Measurements from ENCODE around the gene RAB30.

Gene RAB30, protein sequence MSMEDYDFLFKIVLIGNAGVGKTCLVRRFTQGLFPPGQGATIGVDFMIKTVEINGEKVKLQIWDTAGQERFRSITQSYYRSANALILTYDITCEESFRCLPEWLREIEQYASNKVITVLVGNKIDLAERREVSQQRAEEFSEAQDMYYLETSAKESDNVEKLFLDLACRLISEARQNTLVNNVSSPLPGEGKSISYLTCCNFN

DNA sequence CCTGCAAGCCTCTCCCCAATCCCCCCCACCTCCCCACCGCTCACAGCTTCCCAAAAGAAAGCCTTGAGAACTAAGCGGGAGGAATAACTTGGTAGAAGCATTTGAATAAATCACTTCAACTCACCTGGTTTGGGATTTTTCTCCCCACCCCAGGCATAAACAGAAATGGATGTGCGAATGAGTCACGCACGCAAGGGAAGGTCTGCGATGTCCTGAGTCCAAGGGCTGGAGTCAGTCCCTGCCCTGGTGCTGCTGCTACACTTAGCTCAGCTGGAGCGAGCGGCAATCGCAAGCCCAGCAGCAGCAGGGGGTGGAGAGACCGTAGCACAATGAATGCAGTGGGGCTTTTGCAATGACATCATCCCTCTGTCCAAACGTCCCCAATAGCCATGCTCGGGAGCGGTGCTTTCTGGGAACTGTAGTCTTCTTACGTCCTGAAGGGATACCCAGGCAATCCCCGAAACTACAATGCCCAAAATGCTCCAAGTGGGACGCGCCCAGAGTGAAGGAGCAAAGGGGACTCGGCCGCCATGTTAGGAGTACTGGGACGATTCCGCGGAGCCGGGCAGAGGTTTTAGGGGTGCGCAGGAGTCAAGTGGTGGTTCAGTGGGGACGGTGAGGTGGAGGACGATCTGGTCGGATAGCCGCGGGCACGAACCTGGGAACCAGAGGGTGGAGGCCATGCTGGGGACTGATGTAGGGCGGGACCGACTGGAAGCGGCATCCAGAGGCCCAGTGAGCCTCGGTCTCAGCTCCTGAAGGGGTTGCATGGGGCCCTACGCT lies at the start of gene RAB30:
TSS of gene RAB30 (minus strand) at position 331 of the 783 bp plus-strand sequence. CDS start 74,581 bp downstream, outside the sequence.
- DNase-seq (ENCODE audit: low spot score) = peak; percentile 97

DNA sequence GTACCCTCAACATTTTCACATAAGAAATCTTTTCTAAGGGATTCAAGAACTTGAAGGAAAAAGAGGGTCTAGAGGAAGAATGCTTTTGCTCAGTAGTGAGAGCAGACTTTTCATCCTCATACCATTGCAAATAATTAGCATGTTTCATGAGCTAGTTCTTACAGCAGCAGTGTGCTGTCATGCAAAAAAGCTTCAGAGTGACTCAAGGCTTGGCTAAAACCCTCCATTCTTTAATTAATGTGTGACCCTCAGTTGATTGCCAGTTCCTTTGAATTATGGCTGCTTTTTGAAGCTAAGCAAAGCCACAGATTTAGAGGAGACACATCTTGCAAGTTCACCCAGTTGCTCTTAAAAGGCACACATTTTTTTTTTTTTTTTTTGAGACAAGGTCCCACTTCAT lies 48.6 kb upstream of the RAB30 start:
- DNase-seq (ENCODE audit: low spot score) = peak; percentile 19

DNA sequence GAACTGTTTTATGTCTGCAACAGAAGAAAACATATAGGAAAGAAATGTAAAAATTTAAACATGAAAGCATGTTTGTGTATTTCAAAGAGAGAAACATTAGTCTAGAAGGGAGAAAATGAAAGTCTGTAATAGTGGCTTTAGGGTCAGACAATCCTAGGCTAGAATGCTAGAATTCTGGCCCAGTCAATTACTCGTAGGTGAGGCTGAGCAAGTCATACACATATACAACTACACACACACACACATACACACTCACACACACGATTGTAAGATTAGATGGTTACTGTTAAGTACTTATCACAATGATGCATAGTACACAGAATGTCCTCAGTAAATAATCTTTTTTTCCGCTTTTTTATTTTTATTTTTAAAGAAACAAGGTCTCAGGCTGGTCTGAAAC lies 47.5 kb upstream of the RAB30 start:
- no peak for DNase-seq (ENCODE audit: low spot score)

DNA sequence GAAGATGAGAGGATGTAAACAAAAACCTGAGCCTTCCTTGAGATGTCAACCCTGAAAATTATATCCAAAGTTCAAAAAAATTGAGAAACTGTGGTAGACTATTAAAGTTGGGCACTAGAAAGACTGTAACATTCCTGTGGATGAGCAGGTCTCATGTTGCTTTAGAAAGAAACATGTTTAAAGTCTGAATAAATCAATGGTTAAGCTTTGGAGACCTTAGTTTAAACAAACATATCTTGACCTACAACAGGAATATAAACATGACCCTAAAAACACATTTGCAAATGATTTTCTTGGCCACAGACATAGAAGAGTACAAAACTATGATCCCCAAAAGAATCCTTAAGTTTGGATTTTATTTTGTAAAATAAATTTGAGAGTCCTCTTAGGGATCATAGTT lies 47.1 kb upstream of the RAB30 start:
- no peak for DNase-seq (ENCODE audit: low spot score)

DNA sequence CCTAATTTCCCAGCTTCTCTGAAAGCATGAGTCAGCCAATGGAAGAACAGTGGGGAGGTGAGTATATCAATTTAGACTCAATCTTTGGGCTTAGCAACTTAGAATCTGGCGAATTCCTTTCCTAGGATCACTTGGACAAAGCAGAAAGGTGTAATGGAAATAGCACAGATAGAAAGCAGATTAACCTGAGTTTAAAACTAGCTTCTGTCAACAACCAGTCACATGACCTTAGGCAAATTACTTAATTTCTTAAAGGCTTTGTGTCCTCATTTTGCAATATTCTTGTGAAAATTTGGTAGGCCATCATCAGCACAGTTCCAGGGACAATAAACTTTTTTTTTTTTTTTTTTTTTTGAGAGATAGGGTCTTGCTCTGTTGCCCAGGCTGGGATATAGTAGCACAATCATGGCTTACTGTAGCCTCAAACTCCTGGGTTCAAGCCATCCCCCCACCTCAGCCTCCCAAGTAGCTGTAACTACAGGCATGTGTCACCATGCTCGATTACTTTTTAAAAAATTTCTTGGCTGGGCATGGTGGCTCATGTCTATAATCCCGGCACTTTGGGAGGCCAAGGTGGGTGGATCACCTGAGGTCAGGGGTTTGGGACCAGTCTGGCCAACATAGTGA lies 44.4 kb upstream of the RAB30 start:
- DNase-seq (ENCODE audit: low spot score) = no peak

DNA sequence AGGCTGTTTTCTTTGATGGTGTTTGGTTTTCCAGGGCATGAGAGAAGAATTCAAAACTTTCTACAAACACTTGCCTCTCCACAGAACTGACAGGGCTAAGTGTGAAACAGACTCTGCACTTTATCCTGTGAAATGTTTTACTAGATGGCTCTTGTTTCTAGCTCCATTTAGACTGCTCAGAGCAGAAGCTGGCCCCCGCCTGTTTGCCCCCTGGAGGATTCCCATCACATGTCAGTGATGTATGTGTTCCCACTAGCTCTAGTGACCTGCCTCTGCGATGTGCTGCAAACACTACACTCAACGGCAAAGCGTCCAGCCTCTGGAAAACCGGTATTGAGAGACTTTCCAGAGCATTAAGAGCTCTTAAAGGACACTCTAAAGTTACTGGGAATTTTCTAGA lies 43.9 kb upstream of the RAB30 start:
- DNase-seq (ENCODE audit: low spot score) = no peak

DNA sequence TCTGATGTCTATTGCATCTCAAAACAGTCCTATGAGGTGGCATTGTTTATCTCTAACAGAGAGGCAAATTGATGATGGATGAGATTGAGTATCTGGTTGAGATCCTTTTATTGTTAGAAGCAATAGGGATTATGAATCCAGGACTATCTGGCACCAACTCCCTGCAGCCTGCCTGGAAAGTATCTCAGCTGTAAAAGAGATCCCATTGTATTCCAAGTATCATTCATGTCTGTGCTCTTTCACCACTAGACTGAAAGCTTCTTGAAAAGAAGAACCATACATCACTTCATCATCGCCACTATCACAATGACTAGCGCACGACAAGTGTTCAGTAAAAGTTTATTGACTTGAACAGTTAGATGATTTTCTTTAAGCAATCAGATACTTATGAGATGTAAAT lies 43.3 kb upstream of the RAB30 start:
- DNase-seq (ENCODE audit: low spot score) = no peak

DNA sequence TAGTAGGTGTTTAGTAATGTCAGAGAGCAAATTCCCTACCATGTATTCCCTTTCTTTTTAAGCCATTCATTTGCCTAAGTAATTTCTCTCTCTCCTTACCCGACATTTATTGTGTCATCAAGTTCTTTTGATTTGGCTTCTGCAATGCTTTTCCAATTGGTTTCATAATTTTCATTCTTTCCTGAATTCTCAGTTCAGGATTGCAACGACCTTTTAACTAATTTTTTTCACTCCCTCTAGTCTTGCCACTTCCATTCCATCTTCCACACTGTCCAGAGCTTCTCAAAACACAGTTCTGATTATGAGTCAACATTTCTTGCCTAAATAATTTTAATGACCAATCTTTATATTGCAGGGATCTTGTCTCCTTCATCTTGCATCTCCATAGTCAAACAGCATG lies 41.2 kb upstream of the RAB30 start:
- no peak for DNase-seq (ENCODE audit: low spot score)

DNA sequence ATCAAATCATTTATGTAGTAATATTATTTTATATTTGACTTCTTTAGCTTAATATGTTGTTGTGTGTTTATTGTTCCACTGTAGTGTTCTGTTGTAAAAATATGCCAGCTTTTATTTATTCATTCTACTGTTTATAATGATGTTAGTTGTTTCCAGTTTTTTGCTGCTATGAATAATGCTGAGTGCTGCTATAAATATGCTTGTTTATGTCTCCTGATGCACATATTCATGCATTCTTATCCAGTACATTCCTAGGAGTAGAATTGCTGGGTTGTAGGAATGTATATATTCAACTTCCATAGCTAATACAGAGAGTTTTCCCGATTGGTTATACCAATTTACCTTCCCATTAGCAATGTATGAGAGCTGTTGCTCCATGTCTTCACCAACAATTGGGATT lies 33.5 kb upstream of the RAB30 start:
- DNase-seq (ENCODE audit: low spot score) = no peak

DNA sequence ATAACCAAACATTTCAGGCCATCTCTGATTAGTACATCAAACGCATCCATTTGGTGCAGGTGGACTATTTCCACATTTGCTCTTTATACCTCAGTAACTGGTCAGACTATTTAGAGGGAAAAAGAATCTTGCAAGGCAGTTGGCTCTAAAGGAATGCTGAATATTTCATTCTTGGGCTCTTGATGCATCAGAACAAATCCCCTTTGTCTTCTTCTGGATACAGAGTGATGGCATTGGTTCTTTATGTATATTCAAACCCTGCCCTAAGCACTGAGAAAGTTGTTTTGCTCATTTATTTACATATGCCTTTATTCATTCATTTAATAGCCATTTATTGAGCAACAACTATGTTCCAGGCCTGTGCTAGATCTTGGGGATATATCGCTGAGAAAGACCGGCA lies 31.1 kb upstream of the RAB30 start:
- DNase-seq (ENCODE audit: low spot score) = no peak

DNA sequence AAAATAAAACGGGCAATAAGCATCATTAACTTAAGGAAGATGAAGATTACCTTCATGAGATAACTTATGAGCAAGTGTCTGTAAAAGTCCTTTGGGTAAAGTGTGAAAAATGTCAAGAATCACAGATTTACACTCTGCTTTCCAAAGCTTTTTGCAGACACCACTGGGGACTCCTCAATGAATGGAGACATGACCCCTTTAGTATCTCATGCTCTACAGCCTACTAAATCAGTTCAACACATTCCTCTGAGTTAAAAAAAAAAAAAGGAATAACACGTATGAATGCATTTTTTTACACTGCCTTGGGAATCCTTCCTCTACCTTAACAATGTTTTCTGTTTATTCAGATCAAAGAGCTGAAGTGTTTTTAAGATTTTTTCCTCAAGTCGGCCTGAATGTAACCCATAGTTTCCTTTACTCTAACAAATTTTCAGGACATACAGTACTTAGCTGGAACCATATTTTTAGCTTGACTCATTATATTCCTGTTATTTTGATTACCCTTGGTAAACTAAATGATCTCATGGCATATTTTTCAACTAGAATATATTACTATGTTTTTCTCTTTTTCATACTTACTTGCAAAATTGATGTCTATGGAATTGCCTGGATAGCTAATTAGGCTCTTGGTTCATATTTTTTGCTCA lies 25.9 kb upstream of the RAB30 start:
- DNase-seq (ENCODE audit: low spot score) = no peak

DNA sequence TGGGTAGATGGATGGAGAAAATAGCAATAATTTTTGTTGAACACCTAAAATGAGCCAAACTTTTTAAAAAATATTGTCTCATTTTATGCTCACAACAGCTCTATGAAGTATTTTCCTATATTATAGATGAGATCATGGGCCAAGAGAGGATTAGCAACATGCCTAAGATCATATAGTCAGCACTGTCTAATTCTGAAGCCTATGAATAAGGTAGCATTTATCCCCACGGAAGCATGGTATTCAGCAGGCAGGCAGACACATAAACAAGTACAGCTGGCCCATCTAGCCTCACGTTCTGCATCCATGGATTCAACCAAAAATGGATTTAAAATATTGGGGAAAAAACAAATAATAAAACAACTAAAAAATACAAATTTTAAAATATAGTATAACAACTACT lies 21.9 kb upstream of the RAB30 start:
- no peak for DNase-seq (ENCODE audit: low spot score)

DNA sequence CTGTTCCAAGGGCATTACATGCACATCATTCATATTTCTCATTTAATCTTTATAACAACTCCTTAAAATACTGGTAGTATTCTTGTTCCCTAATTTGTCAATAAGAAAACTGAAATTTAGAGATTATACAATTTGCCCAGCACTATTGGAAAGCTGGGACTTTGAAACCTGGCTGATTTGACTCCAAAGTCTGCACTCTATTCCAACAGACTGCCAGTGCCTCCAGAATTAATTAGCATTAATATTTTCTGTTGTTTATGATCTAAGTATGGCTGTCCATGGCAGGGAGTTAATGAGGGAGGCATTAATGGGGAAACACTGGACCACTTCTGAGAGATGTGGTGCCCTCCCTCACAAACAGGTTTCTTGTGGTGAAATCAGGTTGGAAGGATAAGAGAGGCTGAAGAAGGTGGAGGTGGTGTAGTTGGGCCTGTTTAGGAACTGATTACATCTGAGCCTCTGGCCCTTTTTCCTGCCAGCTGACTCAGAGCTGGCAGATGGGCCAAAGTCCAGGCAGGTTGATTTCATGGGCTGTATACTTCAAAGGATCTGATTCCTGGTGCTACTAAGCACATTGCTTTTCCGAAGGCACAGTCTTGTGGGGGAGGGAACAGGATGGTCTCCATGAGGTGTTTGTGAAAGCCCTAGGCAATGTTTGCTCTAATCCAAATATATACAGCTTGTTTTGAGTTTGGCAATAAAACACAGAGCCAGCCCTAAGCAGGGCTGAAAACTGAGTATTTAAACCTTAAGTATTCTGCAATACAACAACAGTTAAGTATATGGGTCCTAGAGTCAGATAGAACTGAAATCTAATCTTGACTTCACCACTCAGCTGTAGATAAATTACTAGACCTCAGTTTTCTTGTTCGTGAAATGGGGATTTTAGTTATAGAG lies 21.0 kb upstream of the RAB30 start:
- no peak for DNase-seq (ENCODE audit: low spot score)

DNA sequence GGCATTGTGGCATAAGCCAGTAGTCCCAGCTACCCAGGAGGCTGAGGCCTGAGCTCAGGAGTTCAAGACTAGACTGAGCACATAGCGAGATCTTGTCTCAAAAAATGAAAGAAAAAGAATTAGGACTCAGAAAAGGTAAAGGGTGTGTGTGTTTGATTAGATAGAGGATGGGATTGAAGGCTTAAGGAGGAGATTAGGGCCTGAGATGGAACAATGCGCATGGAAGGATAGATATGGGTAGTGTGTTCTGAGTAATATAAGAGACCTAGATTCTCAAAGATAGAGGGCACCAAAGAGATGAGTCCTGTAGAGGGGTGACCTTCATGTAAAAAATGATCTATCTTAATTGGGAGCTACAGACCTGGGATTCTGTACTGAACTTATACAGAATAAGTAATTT lies 17.3 kb upstream of the RAB30 start:
- DNase-seq (ENCODE audit: low spot score) = no peak

DNA sequence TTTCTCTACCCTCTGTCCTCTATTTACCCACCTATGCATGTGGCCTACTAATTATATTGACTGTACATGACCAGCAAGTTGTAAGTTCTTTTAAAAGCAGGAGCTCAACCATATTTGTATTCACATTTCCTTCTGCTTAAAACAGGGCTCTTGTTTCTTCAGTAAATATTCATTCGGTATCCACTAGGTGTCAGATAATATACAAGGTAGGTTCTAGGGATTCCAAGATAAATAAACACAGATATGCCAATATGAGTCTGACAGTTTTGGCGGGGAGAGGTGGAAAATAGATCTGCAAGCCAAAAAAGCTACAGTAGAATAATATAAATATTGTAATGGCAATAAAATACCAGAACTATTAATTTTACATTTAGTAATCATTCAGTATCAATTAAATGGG lies 15.3 kb upstream of the RAB30 start:
- DNase-seq (ENCODE audit: low spot score) = no peak

DNA sequence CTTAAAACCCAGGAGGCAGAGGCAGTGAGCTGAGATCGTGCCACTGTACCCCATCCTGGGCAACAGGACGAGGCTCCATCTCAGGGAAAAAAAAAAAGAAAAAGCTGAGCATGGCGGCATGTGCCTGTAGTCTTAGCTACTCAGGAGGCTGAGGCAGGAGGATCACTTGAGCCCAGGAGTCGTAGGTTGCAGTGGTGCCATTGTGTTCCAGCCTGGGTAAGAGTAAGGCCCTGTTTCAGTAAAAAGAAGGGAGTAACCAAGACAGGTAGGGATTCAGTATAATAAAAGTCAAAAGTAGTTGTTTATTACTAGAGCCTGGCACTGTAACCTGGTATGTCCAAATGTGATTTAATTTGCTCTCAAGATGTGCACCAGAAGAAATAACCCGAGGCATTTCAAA lies 8.1 kb upstream of the RAB30 start:
- no peak for DNase-seq (ENCODE audit: low spot score)

DNA sequence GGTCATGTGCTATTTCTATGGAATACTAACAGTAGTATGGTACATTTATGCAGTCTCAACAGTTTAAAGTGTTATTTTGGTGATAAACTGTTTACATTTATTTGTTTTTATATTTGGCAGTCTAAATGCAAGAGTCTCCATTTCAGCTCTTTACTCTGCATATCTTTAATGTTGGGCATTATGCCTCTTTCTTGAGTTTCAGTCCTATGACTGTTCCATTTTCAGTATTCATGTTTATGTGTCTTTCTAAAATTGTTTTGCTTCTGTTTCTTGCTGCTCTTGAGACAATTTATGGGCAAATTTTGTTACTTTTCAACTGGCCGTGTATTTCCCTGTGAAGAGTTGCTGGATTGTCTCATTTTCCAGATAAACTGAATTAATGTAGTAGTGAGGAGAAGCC lies 6.6 kb upstream of the RAB30 start:
- no peak for DNase-seq (ENCODE audit: low spot score)

DNA sequence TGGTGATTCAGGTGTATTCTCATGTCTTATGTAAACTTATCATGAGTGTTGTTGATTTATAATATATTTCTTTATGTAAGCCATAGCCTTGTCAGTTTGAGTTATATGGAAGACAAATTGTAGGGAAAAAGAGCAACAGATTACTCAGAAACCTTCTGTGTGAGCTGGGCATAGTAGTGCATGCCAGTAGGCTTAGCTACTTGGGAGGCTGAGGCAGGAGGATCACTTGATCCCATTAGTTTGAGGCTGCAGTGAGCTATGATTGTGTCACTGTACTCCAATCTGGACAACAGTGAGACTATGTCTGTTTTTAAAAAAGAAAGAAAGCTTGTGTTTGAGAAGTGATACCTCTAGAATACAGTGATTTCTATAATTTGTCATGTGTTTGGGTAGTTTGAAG lies 2.2 kb upstream of the RAB30 start:
- no peak for DNase-seq (ENCODE audit: low spot score)

DNA sequence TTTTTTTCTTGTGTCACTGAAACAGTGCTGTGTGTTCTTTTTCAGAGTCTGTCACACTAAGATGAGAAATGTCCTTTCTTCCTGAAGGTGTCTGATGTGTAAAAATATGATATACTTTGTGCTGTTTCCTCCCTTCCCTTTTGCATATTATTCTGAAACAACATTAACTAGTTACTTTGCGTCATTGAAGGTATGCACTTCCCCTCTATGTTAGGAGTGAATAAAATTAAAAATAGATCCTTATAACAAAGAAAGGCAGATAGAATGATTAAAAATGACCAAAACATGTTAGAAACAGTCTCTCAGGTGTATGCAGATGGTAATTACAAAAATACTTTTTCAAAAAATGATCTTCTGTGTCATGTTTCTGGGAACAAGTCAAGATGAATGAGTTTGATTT lies 1.6 kb upstream of the RAB30 start:
- no peak for DNase-seq (ENCODE audit: low spot score)

DNA sequence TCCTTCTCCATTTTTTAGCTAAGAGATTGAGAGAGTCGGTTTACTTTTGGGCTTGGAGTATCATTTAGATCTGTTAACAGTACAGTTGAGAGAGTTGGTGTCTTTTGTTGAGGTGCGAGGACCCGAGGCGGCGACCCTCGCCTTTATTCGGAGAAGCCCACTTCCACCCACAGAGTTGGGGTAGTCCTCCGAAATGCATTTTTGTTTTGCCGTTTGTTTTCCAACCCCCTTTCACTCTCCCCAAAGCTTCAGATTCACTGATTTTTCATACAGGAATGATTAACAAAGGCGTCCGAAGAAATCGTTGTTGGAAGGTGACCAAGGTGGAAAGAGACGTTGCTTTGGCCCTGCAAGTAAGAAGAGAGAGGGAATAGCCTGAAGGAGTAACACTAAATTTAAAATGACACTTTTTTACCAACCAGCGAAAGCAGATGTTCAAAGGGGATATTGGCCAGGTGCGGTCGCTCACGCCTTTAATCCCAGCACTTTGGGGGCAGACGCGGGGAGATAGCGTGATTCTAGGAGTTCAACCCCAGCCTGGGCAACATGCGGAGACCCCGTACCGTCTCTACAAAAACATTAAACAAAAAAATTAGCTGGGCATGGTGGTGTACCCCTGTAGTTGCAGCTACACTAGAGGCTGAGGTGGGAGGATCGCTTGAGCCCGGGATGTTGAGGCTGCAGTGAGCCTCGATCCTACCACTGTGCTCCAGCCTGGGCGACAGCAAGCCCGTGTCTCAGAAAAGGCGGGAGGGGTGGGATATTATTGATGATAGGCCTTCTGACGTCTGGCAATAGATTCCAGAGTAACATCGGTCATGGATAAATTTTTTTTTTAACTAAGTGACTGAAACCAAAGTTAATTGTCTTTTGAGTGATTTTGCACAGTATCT lies 899 bp upstream of the RAB30 start:
- DNase-seq (ENCODE audit: low spot score) = no peak

Measured in AG20443 (cell line).